KMS-11 (cell line): ENCODE data around the gene C2orf92.

Source experiments
- H2AFZ ChIP-seq: fragments of 200-600 bp; sonication (generic); 2 replicates; pipeline ENCODE4 v1.6.1; 2016; ENCODE audit warnings: antibody characterized with exemption, mixed run types, low read depth
- H3K27ac ChIP-seq: fragments of 200-600 bp; sonication (generic); 2 replicates; pipeline ENCODE4 v1.6.1; 2016; ENCODE audit warnings: mild to moderate bottlenecking, mixed run types
- H3K27me3 ChIP-seq: fragments of 200-600 bp; sonication (generic); 2 replicates; pipeline ENCODE4 v1.6.1; 2017; ENCODE audit warnings: mild to moderate bottlenecking, low read depth, mixed run types, moderate library complexity; ENCODE audit not compliant: insufficient read depth
- H3K36me3 ChIP-seq: fragments of 200-600 bp; sonication (generic); 2 replicates; pipeline ENCODE4 v1.6.1; 2017; ENCODE audit warnings: mild to moderate bottlenecking, mixed run types; ENCODE audit not compliant: insufficient read depth
- H3K4me1 ChIP-seq: fragments of 200-600 bp; sonication (generic); 2 replicates; pipeline ENCODE4 v1.6.1; 2016; ENCODE audit warnings: mild to moderate bottlenecking, low read depth, mixed run types; ENCODE audit not compliant: poor library complexity, severe bottlenecking
- H3K4me2 ChIP-seq: fragments of 200-600 bp; sonication (generic); 2 replicates; pipeline ENCODE4 v1.7.0; 2016; ENCODE audit warnings: mild to moderate bottlenecking, mixed run types
- H3K4me3 ChIP-seq: fragments of 200-600 bp; sonication (generic); IDR thresholded peaks from 2 replicates; pipeline ENCODE4 v1.6.1; 2017; ENCODE audit warnings: low read depth, low read length, mixed read lengths; ENCODE audit not compliant: insufficient read depth
- H3K79me2 ChIP-seq: fragments of 200-600 bp; sonication (generic); 2 replicates; pipeline ENCODE4 v1.6.1; 2016; ENCODE audit warnings: low read depth, mixed run types; ENCODE audit not compliant: insufficient read depth
- H3K9ac ChIP-seq: fragments of 200-600 bp; sonication (generic); 2 replicates; pipeline ENCODE4 v1.6.1; 2016; ENCODE audit warnings: mild to moderate bottlenecking, mixed run types
- H4K20me1 ChIP-seq: fragments of 200-600 bp; sonication (generic); 2 replicates; pipeline ENCODE4 v1.6.1; 2016; ENCODE audit warnings: mild to moderate bottlenecking, mixed run types; ENCODE audit not compliant: insufficient read depth
- CTCF ChIP-seq: fragments of 200-600 bp; sonication (generic); conservative IDR thresholded peaks from 2 replicates; pipeline ENCODE4 v1.6.1; 2017; ENCODE audit warnings: low read depth, mild to moderate bottlenecking, antibody characterized with exemption, low read length, moderate library complexity, mixed read lengths

Gene C2orf92

GRCh38 chr2:97730245-97730644 is 60.7 kb downstream of the C2orf92 start:
- H4K20me1 ChIP-seq = no peaks in the 10 kb centered on the region
- no peak overlapping the region for H3K4me3 ChIP-seq
- H3K79me2 ChIP-seq = no peaks in the 10 kb centered on the region
- H3K4me1 ChIP-seq = no peaks in the 10 kb centered on the region
- no peak overlapping the region for H3K9ac ChIP-seq
- no peak overlapping the region for H3K4me2 ChIP-seq
- H3K36me3 ChIP-seq = no peaks in the 10 kb centered on the region
- no peak overlapping the region for H3K27ac ChIP-seq
- no peak for TF ChIP-seq CTCF
- no peaks in the 10 kb centered on the region for H3K27me3 ChIP-seq
- H2AFZ ChIP-seq = no peak overlapping the region

DNA sequence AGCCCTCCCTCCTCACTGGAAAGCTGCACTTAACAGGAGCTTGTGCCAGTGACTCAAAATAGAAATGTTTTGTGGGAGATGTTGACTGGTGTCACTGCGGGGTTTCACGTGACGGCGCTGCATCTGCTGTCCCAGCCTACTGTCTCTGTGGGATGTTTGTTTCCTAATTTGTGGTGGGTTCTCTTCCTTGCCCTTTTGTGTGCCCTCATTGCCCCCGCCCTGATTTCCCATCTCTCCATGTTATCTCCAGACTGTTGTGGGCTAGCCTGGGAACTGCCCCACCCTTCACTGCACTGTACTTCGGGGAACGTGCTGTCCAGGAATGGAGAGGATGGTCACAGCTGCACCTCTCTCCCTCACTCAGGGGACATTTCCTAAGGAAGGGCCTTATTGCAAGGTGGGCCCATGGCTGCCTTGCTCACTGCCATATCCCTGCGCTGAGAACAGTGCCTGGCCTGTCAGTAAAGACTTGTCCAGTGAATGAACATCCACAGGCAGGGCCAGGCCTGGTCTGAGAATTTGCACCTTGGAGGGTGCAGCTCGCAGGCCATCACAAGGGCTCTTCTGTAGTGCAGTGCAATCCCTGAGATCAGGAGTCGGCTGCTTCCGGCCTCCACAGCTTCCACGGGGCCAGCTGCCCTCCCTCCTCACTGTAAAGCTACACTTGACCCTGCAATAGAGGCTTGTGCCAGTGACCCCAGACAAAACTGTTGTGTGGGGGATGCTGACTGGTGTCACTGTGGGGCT is 61.9 kb downstream of the C2orf92 start:
- H3K4me1 ChIP-seq = no peaks in the 10 kb centered on the region
- no peak for TF ChIP-seq CTCF

GRCh38 chr2:97732436-97733340 is 63.2 kb downstream of the C2orf92 start:
- Histone ChIP-seq H3K4me2 (no peak overlapping the region), H3K9ac (no peak overlapping the region), H3K27ac (no peak overlapping the region), H2AFZ (no peak overlapping the region), H3K4me3 (no peak overlapping the region), H3K27me3 (no peaks in the 10 kb centered on the region), H4K20me1 (no peaks in the 10 kb centered on the region), H3K4me1 (no peaks in the 10 kb centered on the region), H3K36me3 (no peaks in the 10 kb centered on the region), H3K79me2 (no peaks in the 10 kb centered on the region)
- TF ChIP-seq CTCF = no peak

More for the DNA sequence above, 61.9 kb downstream of the C2orf92 start:
- no peak overlapping the region for H3K4me3 ChIP-seq
- H3K79me2 ChIP-seq = no peaks in the 10 kb centered on the region
- no peak overlapping the region for H3K27ac ChIP-seq
- no peak overlapping the region for H3K9ac ChIP-seq
- no peaks in the 10 kb centered on the region for H4K20me1 ChIP-seq
- H3K27me3 ChIP-seq = no peaks in the 10 kb centered on the region
- no peaks in the 10 kb centered on the region for H3K36me3 ChIP-seq
- no peak overlapping the region for H2AFZ ChIP-seq
- no peak overlapping the region for H3K4me2 ChIP-seq

DNA sequence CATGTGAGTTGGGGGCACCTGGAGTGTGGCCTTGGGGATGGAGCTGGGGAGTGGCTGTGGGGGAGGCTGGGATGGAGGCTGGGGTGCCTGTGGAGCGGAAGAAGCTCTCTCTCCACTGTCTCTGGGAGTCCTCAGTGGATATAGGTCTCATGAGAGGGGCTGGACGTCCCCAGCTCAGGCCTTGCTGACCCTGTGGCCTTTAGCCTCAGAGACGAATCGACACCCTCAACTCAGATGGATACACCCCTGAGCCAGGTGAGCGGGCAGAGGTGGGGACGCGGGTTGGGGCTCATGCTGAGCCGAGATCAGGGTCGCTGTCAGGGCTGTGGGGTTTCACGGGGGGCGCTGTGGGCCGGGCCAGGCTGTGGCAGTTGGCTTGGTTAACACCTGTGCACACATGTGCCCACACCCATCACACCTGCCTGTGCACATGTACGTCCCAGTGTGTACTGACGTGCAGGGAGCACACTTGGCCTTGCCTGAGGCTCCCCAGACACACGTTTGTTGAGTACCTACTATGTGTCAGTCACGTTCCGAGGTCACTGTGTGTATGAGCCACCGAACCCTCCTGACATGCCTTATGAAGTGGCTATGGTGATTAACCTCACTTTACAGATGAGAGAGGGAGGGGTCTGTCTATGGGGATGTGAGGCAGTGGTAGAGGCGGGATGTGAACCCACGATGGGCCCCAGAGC is 64.0 kb downstream of the C2orf92 start:
- Histone ChIP-seq H3K36me3 (no peaks in the 10 kb centered on the region), H3K9ac (no peak overlapping the region), H3K4me2 (no peak overlapping the region), H3K4me1 (no peaks in the 10 kb centered on the region), H3K27ac (no peak overlapping the region), H4K20me1 (no peaks in the 10 kb centered on the region), H3K4me3 (no peak overlapping the region), H3K27me3 (no peaks in the 10 kb centered on the region), H2AFZ (no peak overlapping the region), H3K79me2 (no peaks in the 10 kb centered on the region)
- TF ChIP-seq CTCF = no peak
